ENCODE results near the gene PIWIL4.

Gene PIWIL4

GRCh38 chr11:94629741-94630140, 62.6 kb downstream of the PIWIL4 start:
- DNase-seq (ENCODE audit: low spot score): no peak
- TF ChIP-seq CTCF (IDR thresholded peaks at IDR 0.05; ENCODE audit: extremely low read depth, missing control alignments): no peak

GRCh38 chr11:94630221-94630620, 63.1 kb downstream of the PIWIL4 start:
- no peak for TF ChIP-seq CTCF (IDR thresholded peaks at IDR 0.05; ENCODE audit: extremely low read depth, missing control alignments)
- no peak for DNase-seq (ENCODE audit: low spot score)

GRCh38 chr11:94632356-94632755, 65.2 kb downstream of the PIWIL4 start:
- TF ChIP-seq CTCF (IDR thresholded peaks at IDR 0.05; ENCODE audit: extremely low read depth, missing control alignments): no peak
- no peak for DNase-seq (ENCODE audit: low spot score)

GRCh38 chr11:94635072-94635471, 67.9 kb downstream of the PIWIL4 start:
- TF ChIP-seq CTCF (IDR thresholded peaks at IDR 0.05; ENCODE audit: extremely low read depth, missing control alignments): no peak
- no peak for DNase-seq (ENCODE audit: low spot score)

- DNase-seq (ENCODE audit: low spot score): no peak
- TF ChIP-seq CTCF (IDR thresholded peaks at IDR 0.05; ENCODE audit: extremely low read depth, missing control alignments): no peak
These were observed 69.3 kb downstream of the PIWIL4 start for GRCh38 chr11:94636388-94636949.

- no peak for DNase-seq (ENCODE audit: low spot score)
These were observed 71.2 kb downstream of the PIWIL4 start for GRCh38 chr11:94638301-94638901.

More at GRCh38 chr11:94638301-94638901, 71.2 kb downstream of the PIWIL4 start:
- TF ChIP-seq CTCF (IDR thresholded peaks at IDR 0.05; ENCODE audit: extremely low read depth, missing control alignments): no peak
